Pancreas (tissue), 10 donors: ENCODE results near the gene FAM72B. TPM values are rescaled to one million over a fixed set of nuclear protein-coding genes. Genes with fewer than 3 reads are reported as not detected.
"Not testable (repeated sequence)": the region's sequence is repeated elsewhere in the genome, so short reads cannot be mapped to it uniquely, and the experiment has no call there.

ENCODE experiments used
- ATAC-seq, 4 donors: fragments of 200-7000 bp; cut with Tn5 transposase; one replicate each; pipeline versions ENCODE4 v1.8.0 to v1.9.1; 2020; ENCODE audit warnings: mild to moderate bottlenecking in 4 of 4, moderate library complexity in 4 of 4
- DNase-seq, 6 donors: peaks; one replicate each; pipeline ENCODE4 v3.0.0-alpha.2; 2020
- FAIRE-seq: peaks from 2 replicates; lab custom pipeline; 2012; peaks lifted over from hg19 to GRCh38; lab: Jason Lieb, UNC
- H3K27ac ChIP-seq, 4 donors: fragments of 200-600 bp; sonication (generic); 1 replicate in 3 of 4; 2 replicates in 1 of 4; pipeline versions ENCODE4 v1.5.0 to v1.8.0; 2020
- H3K27me3 ChIP-seq, 4 donors: fragments of 200-600 bp; one replicate each; pipeline ENCODE4 v1.8.0; 2021
- H3K36me3 ChIP-seq, 3 donors: fragments of 200-600 bp; sonication (generic) in 1 of 3; one replicate each; pipeline versions ENCODE4 v1.5.0 to v1.8.0; 2020 to 2021
- H3K4me1 ChIP-seq, 3 donors: fragments of 200-600 bp; one replicate each; pipeline ENCODE4 v1.8.0; 2021
- H3K4me3 ChIP-seq, 4 donors: fragments of 200-600 bp; sonication (generic) in 2 of 4; one replicate each; pipeline versions ENCODE4 v1.5.0 to v1.8.0; 2020 to 2021
- H3K9me3 ChIP-seq, 4 donors: fragments of 200-600 bp; one replicate each; pipeline ENCODE4 v1.8.0; 2021
- WGBS, 2 donors: extraction: QIAGEN DNeasy Blood & Tissue Kit; methylation state at CpG; one replicate each; pipeline ENCODE4 v1.1.7; 2013; 5-methylcytosine and 5-hydroxymethylcytosine counted together
- intact Hi-C, 3 donors: fragments of 100-400 bp; cut with DNase I; formaldehyde crosslinking; loops; one replicate each; pipeline versions ENCODE4 v1.11.1 to v1.14.2; 2022
- polyA plus RNA-seq, 2 donors: library from polyadenylated mRNA; stranded (reverse); fragments of 200-250 nt; gene quantifications; one replicate each; pipeline ENCODE4 v1.2.3, GENCODE V29; 2013
- total RNA-seq, 6 donors: library from RNA; stranded (reverse); fragmentation: NEBNext Ultra II Directional in 4 of 6; extraction: Animal tissue kit (Norgen Biotek cat#: 25700) in 4 of 6; gene quantifications; one replicate each; pipeline versions ENCODE4 v1.2.1 to v1.2.4, GENCODE V29; 2021 to 2023
- donor health status: healthy with polysubstance abuse.
- donor health status: DM: no; HTN: no; CAD: no; lungs with moderate emphysema.
- donor health status: DM: no; HTN: no; CAD: no.
- donor health status: control.
- donor health status: control.
- donor health status: Bipolar disorder and iron deficiency.
- donor health status: DM: yes; HTN: yes; CAD: no.
- donor health status: DM: no; HTN: no; CAD: no.
- donor health status: DM: no; HTN: no; CAD: no.
- donor health status: DM: yes; HTN: yes; CAD: no.

FAM72B gene
- total and polyA plus RNA-seq, 8 donors: 0.16 to 0.47 (median 0.25) TPM; not detected in 4

GRCh38 chr1:121163850-121164757 lies 20.0 kb downstream of the FAM72B start:
- H3K36me3 ChIP-seq, FAIRE-seq, H3K4me3 ChIP-seq, ATAC-seq, DNase-seq, H3K27ac ChIP-seq, H3K9me3 ChIP-seq, intact Hi-C loops, H3K4me1 ChIP-seq, H3K27me3 ChIP-seq: not testable (repeated sequence)
- WGBS, 2 donors: 81 to 92% methylated on average over 3 to 4 of the region's 5 CpGs

DNA sequence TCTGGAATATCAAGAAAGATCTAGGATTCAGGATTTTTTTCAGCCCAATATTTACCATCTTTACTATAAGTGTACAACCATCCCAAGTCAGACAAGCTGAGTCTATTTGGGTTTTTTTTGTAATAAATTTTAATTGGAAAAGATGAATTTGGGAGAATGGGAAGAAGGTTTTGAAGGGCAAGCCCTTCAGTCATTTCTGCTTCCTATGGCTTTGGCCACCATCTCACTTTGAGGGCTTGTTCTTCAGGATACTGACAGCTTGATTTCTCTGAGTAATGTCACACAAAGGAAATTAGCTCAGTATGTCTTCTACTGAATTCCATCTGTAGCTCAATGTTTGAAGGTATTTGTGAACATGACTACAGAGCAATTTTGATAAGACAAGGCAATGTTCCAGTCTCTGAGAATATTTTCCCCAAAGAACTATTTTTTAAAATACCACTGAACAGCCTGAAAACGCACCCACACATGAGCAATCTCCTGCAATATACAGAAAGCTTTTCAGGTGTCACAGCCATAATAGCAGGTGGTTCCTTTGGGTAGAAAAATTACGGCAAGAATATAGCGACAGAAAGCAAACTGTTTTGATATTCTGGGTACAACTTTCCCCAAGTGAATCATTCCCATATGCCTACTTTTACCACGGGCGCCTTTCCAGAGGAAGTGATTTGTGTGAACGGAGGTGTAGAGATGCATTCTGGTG lies 22.8 kb downstream of the FAM72B start:
- intact Hi-C loops, H3K27ac ChIP-seq, FAIRE-seq, ATAC-seq, DNase-seq, H3K9me3 ChIP-seq, H3K36me3 ChIP-seq, H3K4me3 ChIP-seq, H3K27me3 ChIP-seq, H3K4me1 ChIP-seq: not testable (repeated sequence)
- 76 to 89% methylated on average over 3 of the region's 6 CpGs for WGBS, 2 donors

DNA sequence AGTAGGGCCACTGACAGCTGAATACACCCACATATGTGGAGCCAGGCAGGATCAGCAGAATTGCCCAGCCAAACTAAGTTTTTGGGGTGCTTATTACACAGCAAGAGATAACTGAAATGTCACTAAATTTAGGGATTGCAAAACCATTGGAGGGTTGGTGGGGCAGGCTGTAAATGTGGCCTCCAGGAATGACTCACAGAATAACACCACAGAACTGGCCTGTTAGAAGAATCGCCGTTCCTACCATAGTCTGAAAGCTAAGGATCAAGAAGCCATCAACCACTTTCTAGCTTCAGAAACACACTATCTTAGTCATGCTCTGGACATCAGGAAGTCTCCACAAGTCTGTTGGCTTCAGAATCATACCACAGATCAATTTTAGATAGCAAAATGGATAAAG lies 24.0 kb downstream of the FAM72B start:
- H3K4me1 ChIP-seq, ATAC-seq, H3K9me3 ChIP-seq, intact Hi-C loops, H3K36me3 ChIP-seq, FAIRE-seq, DNase-seq, H3K27ac ChIP-seq, H3K4me3 ChIP-seq, H3K27me3 ChIP-seq: not testable (repeated sequence)
- 96 to 100% methylated on average over 2 of the region's 2 CpGs for WGBS, 2 donors

- H3K4me3 ChIP-seq, FAIRE-seq, H3K27me3 ChIP-seq, H3K9me3 ChIP-seq, H3K4me1 ChIP-seq, H3K36me3 ChIP-seq, DNase-seq, intact Hi-C loops, H3K27ac ChIP-seq: not testable (repeated sequence)
- peak in 2 of 4 donors; percentile 14 to 23 for ATAC-seq
- 79% methylated on average over 1 of the region's 2 CpGs; no CpG with 5 or more reads in 1 of the 2 donors for WGBS, 2 donors
Observed at GRCh38 chr1:121157609-121158008, 26.5 kb downstream of the FAM72B start.

DNA sequence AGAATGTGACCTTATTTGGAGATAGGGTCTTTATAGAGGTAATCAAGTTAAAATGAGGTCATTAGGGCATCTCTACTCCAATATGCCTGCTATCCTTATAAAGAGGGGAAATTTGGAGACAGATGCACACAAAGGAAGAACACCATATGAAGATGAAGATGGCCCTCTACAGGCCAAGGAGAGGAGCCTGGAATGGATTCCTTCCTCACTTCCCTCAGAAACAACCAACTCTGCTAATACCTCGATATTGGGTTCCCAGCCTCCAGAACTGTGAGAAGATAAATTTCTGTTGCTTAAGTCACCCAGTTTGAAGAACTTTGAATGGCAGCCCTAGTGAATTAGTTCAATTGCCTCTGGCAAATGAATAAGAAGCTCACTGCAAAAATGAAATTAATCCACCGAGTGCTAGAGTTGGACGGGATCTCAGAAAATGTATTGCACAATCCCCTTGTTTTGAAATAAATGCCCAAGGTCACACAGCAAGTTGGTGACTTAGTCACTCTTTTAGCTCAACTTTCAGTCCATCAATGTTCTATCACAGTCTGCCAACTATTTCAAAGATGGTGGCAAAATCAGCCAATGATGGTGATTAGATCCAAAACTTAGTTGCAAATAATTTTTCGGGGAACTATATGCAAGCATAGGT lies 27.1 kb downstream of the FAM72B start:
- H3K4me3 ChIP-seq, DNase-seq, H3K27ac ChIP-seq, H3K4me1 ChIP-seq, intact Hi-C loops, H3K9me3 ChIP-seq, H3K27me3 ChIP-seq, FAIRE-seq, H3K36me3 ChIP-seq: not testable (repeated sequence)
- ATAC-seq: peak in 3 of 4 donors; percentile 36 to 77 (median 66)
- WGBS, 2 donors: no CpG with 5 or more reads among the region's 4 CpGs

GRCh38 chr1:121155671-121156358 lies 28.3 kb downstream of the FAM72B start:
- 82 to 85% methylated on average over 6 of the region's 6 CpGs for WGBS, 2 donors
- H3K9me3 ChIP-seq, DNase-seq, H3K27ac ChIP-seq, FAIRE-seq, H3K36me3 ChIP-seq, H3K4me1 ChIP-seq, H3K4me3 ChIP-seq, H3K27me3 ChIP-seq, intact Hi-C loops: not testable (repeated sequence)
- peak in 3 of 4 donors; percentile 56 to 66 (median 57) for ATAC-seq

- ATAC-seq, FAIRE-seq: not testable (repeated sequence)
Observed at GRCh38 chr1:121154811-121155210, 29.3 kb downstream of the FAM72B start.

DNA sequence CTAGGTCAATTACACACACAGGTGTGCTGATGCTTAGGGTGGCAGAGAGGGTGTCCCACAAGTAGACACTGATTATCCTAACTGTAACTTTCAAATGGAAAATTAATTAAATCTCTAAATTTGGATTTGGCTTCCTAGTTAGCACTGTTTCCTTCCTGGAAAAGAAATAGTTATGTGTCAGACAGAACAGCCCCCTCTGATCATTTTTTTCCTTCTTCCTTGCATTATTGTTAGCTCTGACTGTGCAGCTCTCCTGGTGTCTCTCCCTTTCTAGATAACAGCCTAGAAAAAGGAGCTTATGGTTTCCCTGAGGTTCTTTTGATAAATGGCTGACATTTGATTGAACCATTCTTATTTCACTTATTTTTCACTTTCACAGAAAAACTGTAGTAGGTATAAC lies 31.4 kb downstream of the FAM72B start:
- not testable (repeated sequence) for H3K9me3 ChIP-seq, ATAC-seq

More at GRCh38 chr1:121154811-121155210, 29.3 kb downstream of the FAM72B start:
- H3K4me1 ChIP-seq, H3K27ac ChIP-seq, DNase-seq, H3K27me3 ChIP-seq, intact Hi-C loops, H3K4me3 ChIP-seq, H3K9me3 ChIP-seq, H3K36me3 ChIP-seq: not testable (repeated sequence)
- WGBS, 2 donors: 70 to 86% methylated on average over 1 of the region's 2 CpGs

GRCh38 chr1:121151294-121151693 lies 32.8 kb downstream of the FAM72B start:
- peak in 1 of 4 donors; percentile 26 for ATAC-seq
- FAIRE-seq: not testable (repeated sequence)

More for the DNA sequence above, 31.4 kb downstream of the FAM72B start:
- DNase-seq, FAIRE-seq, H3K27ac ChIP-seq, H3K4me3 ChIP-seq, H3K36me3 ChIP-seq, H3K27me3 ChIP-seq, H3K4me1 ChIP-seq, intact Hi-C loops: not testable (repeated sequence)

DNA sequence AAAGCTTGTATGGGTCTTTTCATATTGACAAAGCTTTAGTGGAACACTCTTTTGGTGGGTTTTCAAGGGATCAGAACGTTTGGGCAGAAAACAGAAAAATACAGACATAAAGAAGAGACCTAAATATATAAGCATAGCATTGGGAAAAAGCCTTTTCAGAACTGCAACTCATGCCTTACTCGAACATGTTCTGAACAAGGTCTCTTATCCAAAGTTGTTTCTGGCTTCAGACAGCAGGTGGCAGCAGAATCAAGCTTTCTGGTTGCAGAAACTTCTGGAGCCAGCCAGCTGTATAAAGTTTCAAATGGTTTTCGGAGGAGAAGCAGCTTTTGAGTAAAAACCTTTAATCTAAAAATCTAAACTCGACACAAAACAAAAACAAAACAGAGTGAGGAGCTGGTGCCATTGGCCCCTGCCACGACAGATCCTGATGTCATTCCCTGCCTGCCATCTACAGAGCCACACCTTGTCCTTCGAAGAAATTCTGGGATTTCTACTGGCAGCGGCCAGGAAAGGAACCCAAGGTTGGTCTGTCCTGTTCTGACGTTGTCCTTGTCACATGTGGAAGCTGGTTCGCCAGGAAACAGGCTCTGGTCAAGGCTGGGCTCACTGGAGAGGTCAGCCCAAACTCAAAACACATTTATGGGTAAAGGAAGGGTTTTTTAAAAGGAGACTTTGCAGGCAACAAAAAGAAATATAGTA lies 35.5 kb downstream of the FAM72B start:
- intact Hi-C loops, DNase-seq, H3K9me3 ChIP-seq, H3K36me3 ChIP-seq, H3K27me3 ChIP-seq, H3K27ac ChIP-seq, H3K4me1 ChIP-seq, H3K4me3 ChIP-seq: not testable (repeated sequence)
- ATAC-seq (peak; percentile 72 to 97 (median 92)), FAIRE-seq (peak; percentile 61)
- WGBS, 2 donors: 0% methylated on average over 1 to 2 of the region's 9 CpGs

More at GRCh38 chr1:121151294-121151693, 32.8 kb downstream of the FAM72B start:
- H3K4me1 ChIP-seq, intact Hi-C loops, H3K27me3 ChIP-seq, H3K9me3 ChIP-seq, DNase-seq, H3K36me3 ChIP-seq, H3K27ac ChIP-seq, H3K4me3 ChIP-seq: not testable (repeated sequence)
- 90 to 100% methylated on average over 1 of the region's 1 CpG for WGBS, 2 donors
